ENCODE results near the gene MAN2B2.
A peak's percentile ranks its signal among the peaks of the same experiment; 100 is the strongest.

The MAN2B2 gene

DNA sequence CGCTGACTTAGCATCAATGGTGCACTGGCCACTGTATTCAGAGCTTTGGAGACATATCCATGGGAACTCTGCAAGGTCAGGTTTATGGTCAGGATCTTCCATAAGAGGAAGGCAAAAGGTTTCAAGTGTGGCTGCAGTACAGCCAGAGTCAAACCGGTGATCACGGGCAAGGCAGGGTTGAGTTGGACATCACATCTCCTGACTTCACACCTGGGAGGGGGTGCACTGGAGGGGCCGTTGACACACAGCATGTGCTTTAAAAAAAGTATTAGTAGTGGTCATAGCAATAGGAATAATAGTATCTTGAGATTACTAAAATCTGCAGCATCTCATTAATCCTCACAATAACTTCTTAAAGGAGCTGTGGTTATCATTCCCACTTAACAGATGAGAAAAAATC is 28.9 kb upstream of the MAN2B2 start:
- peaks cover 3% of the 10 kb centered on the region for H3K4me1 ChIP-seq (ENCODE audit: insufficient read depth, insufficient read length)
- peaks cover 2% of the 10 kb centered on the region; the same call in 1 of the 2 replicates for H3K9me3 ChIP-seq (ENCODE audit: insufficient read depth, low read length)
- H3K36me3 ChIP-seq (ENCODE audit: insufficient read depth, insufficient read length, low read length), result no peaks in the 10 kb centered on the region
- H3K9ac ChIP-seq (ENCODE audit: insufficient read length, low read depth), result no peak overlapping the region
- H3K4me3 ChIP-seq (ENCODE audit: insufficient read length, low read depth), result no peak overlapping the region
- no peak for DNase-seq (ENCODE audit: low read depth, low spot score)
- no peak for TF ChIP-seq SUZ12 (IDR thresholded peaks at IDR 0.05; ENCODE audit: extremely low read depth, insufficient read depth, insufficient read length)
- TF ChIP-seq YY1 (IDR thresholded peaks at IDR 0.05; ENCODE audit: insufficient read depth, insufficient read length), result no peak
- no peak for TF ChIP-seq ZNF274 (IDR thresholded peaks at IDR 0.05; ENCODE audit: low read depth, low read length)
- peaks cover 16% of the 10 kb centered on the region for H3K27me3 ChIP-seq (ENCODE audit: insufficient read depth, insufficient read length)

DNA sequence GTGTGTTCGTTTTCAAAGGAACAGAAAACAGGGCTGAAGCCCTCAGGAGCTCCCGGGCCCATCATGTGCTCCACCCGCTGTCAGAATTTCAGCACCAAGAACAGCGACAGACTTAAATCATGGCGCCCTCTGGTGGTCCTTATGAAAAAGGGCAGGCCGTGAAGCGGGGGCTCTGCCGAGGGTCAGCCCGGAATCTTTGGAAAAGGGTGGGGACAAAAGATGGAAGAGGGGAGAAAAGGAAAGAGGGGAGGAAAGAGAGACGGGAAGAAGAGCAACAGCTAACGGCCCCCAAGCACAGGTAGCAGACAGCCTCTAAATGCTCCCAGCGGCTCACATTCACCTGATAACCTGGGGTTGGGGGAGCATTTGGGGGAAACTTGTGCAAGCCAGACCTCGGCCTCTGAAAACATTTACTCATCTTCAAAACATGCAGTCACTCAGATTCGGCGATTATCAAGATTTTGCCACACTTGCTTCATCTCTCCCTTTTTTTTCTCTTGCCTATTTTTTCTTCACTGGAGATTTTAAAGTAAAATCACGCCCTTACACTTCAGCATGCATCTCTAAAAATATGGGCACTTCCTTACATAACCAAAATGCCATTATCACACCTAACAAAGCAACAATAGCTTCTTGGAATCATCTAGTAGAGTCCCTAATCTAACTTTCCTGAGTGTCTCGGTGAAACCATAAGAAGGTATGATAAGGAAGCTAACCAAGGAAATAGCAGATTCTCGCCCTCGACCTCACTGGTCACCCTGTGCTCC is 28.1 kb upstream of the MAN2B2 start:
- no peak overlapping the region for H3K4me3 ChIP-seq (ENCODE audit: insufficient read length, low read depth)
- H3K36me3 ChIP-seq (ENCODE audit: insufficient read depth, insufficient read length, low read length), result no peaks in the 10 kb centered on the region
- peaks cover 3% of the 10 kb centered on the region for H3K4me1 ChIP-seq (ENCODE audit: insufficient read depth, insufficient read length)
- peaks cover 16% of the 10 kb centered on the region for H3K27me3 ChIP-seq (ENCODE audit: insufficient read depth, insufficient read length)
- H3K9me3 ChIP-seq (ENCODE audit: insufficient read depth, low read length), result peaks cover 10% of the 10 kb centered on the region; the same call in 1 of the 2 replicates
- DNase-seq (ENCODE audit: low read depth, low spot score), result peak; percentile 80
- no peak overlapping the region for H3K9ac ChIP-seq (ENCODE audit: insufficient read length, low read depth)
- TF ChIP-seq SUZ12 (IDR thresholded peaks at IDR 0.05; ENCODE audit: extremely low read depth, insufficient read depth, insufficient read length), result no peak
- TF ChIP-seq YY1 (IDR thresholded peaks at IDR 0.05; ENCODE audit: insufficient read depth, insufficient read length), result no peak
- TF ChIP-seq ZNF274 (IDR thresholded peaks at IDR 0.05; ENCODE audit: low read depth, low read length), result no peak

- no peak overlapping the region for H3K4me3 ChIP-seq (ENCODE audit: insufficient read length, low read depth)
- peaks cover 3% of the 10 kb centered on the region for H3K4me1 ChIP-seq (ENCODE audit: insufficient read depth, insufficient read length)
- peak; percentile 35 for DNase-seq (ENCODE audit: low read depth, low spot score)
- TF ChIP-seq ZNF274 (IDR thresholded peaks at IDR 0.05; ENCODE audit: low read depth, low read length) (no peak), YY1 (IDR thresholded peaks at IDR 0.05; ENCODE audit: insufficient read depth, insufficient read length) (no peak), SUZ12 (IDR thresholded peaks at IDR 0.05; ENCODE audit: extremely low read depth, insufficient read depth, insufficient read length) (no peak)
- H3K9me3 ChIP-seq (ENCODE audit: insufficient read depth, low read length), result peaks cover 23% of the 10 kb centered on the region; the same call in 1 of the 2 replicates
- peaks cover 16% of the 10 kb centered on the region for H3K27me3 ChIP-seq (ENCODE audit: insufficient read depth, insufficient read length)
- H3K36me3 ChIP-seq (ENCODE audit: insufficient read depth, insufficient read length, low read length), result no peaks in the 10 kb centered on the region
- no peak overlapping the region for H3K9ac ChIP-seq (ENCODE audit: insufficient read length, low read depth)
Observed at GRCh38 chr4:6548201-6548881, 26.6 kb upstream of the MAN2B2 start.

GRCh38 chr4:6548882-6549230 is 26.1 kb upstream of the MAN2B2 start:
- Histone ChIP-seq H3K36me3 (ENCODE audit: insufficient read depth, insufficient read length, low read length) (no peaks in the 10 kb centered on the region), H3K4me1 (ENCODE audit: insufficient read depth, insufficient read length) (peaks cover 3% of the 10 kb centered on the region), H3K9me3 (ENCODE audit: insufficient read depth, low read length) (peaks cover 23% of the 10 kb centered on the region; the same call in 1 of the 2 replicates), H3K9ac (ENCODE audit: insufficient read length, low read depth) (no peak overlapping the region), H3K27me3 (ENCODE audit: insufficient read depth, insufficient read length) (peaks cover 19% of the 10 kb centered on the region), H3K4me3 (ENCODE audit: insufficient read length, low read depth) (no peak overlapping the region)
- no peak for DNase-seq (ENCODE audit: low read depth, low spot score)
- TF ChIP-seq SUZ12 (IDR thresholded peaks at IDR 0.05; ENCODE audit: extremely low read depth, insufficient read depth, insufficient read length) (no peak), ZNF274 (IDR thresholded peaks at IDR 0.05; ENCODE audit: low read depth, low read length) (no peak), YY1 (IDR thresholded peaks at IDR 0.05; ENCODE audit: insufficient read depth, insufficient read length) (no peak)

- Histone ChIP-seq H3K9ac (ENCODE audit: insufficient read length, low read depth) (no peak overlapping the region), H3K27me3 (ENCODE audit: insufficient read depth, insufficient read length) (peaks cover 19% of the 10 kb centered on the region), H3K9me3 (ENCODE audit: insufficient read depth, low read length) (peaks cover 23% of the 10 kb centered on the region; the same call in 1 of the 2 replicates), H3K4me3 (ENCODE audit: insufficient read length, low read depth) (no peak overlapping the region), H3K4me1 (ENCODE audit: insufficient read depth, insufficient read length) (peaks cover 3% of the 10 kb centered on the region), H3K36me3 (ENCODE audit: insufficient read depth, insufficient read length, low read length) (no peaks in the 10 kb centered on the region)
- DNase-seq (ENCODE audit: low read depth, low spot score), result no peak
- no peak for TF ChIP-seq ZNF274 (IDR thresholded peaks at IDR 0.05; ENCODE audit: low read depth, low read length)
- no peak for TF ChIP-seq SUZ12 (IDR thresholded peaks at IDR 0.05; ENCODE audit: extremely low read depth, insufficient read depth, insufficient read length)
- no peak for TF ChIP-seq YY1 (IDR thresholded peaks at IDR 0.05; ENCODE audit: insufficient read depth, insufficient read length)
Observed at GRCh38 chr4:6549445-6549844, 25.5 kb upstream of the MAN2B2 start.

DNA sequence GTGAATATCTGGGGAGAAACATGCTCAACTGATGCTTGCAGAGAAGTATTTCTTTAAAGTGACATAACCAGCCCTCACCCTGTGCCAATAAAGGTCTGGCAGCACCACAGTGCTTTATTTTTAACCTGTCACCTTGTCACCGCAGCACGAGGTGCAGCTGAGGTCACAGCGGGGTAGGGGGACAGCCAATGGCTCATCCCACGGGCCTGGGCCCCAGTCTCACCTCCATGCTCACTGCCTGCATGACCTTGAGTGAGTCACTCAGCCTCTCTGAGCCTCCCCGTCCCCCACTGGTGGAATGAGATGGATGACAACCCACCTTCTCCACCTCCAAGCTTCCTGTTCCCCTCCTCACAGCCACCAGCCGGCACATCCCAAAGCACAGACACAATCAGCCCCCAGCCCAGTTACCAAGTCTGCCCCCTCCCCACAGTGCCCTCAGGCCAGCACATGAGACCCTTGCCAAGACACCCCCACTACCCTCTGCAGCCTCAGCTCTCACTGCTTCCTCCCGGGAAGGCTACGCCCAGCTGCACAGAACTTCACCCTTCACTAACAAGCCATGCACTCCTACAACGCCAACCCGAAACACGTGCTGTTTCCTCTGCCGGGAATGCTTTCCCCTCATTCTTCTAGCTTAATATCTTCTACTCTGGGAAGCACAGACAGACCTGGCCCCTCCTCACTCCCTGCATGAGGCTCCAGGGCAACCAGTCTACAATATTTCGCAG is 24.9 kb upstream of the MAN2B2 start:
- Histone ChIP-seq H3K27me3 (ENCODE audit: insufficient read depth, insufficient read length) (peaks cover 21% of the 10 kb centered on the region), H3K4me3 (ENCODE audit: insufficient read length, low read depth) (no peak overlapping the region), H3K4me1 (ENCODE audit: insufficient read depth, insufficient read length) (peaks cover 3% of the 10 kb centered on the region), H3K9me3 (ENCODE audit: insufficient read depth, low read length) (peaks cover 23% of the 10 kb centered on the region; the same call in 1 of the 2 replicates), H3K9ac (ENCODE audit: insufficient read length, low read depth) (no peak overlapping the region), H3K36me3 (ENCODE audit: insufficient read depth, insufficient read length, low read length) (no peaks in the 10 kb centered on the region)
- TF ChIP-seq YY1 (IDR thresholded peaks at IDR 0.05; ENCODE audit: insufficient read depth, insufficient read length), result no peak
- no peak for TF ChIP-seq SUZ12 (IDR thresholded peaks at IDR 0.05; ENCODE audit: extremely low read depth, insufficient read depth, insufficient read length)
- TF ChIP-seq ZNF274 (IDR thresholded peaks at IDR 0.05; ENCODE audit: low read depth, low read length), result no peak
- no peak for DNase-seq (ENCODE audit: low read depth, low spot score)

All from NT2/D1 (cell line).